ENCODE measurements around the gene BRAF.
"Not testable (repeated sequence)": the region's sequence is repeated elsewhere in the genome, so short reads cannot be mapped to it uniquely, and the experiment has no call there.

Gene BRAF

DNA sequence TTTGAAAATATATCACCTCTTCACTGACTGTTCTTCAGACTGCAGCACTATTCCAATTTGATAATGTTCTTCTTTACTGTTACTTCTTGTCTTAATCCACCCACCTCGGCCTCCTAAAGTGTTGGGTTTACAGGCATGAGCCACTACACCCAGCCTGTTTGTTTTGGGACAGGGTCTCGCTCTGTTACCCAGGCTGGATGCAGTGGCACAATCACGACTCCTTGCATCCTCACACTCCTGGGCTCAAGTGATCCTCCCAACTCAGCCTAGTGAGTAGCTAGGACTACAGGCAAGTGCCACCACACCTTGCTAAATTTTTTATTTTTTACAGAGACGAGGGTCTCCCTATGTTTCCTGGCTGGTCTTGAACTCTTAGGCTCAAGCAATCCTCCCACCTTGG, 150.4 kb downstream of the BRAF start:
- in situ Hi-C loops (cut with MboI; ENCODE audit: low pct_unique_long_range_greater_than_20kb, low sequenced_read_pairs, unreplicated experiment), result no loop called here
- TF ChIP-seq, protein P1, sequence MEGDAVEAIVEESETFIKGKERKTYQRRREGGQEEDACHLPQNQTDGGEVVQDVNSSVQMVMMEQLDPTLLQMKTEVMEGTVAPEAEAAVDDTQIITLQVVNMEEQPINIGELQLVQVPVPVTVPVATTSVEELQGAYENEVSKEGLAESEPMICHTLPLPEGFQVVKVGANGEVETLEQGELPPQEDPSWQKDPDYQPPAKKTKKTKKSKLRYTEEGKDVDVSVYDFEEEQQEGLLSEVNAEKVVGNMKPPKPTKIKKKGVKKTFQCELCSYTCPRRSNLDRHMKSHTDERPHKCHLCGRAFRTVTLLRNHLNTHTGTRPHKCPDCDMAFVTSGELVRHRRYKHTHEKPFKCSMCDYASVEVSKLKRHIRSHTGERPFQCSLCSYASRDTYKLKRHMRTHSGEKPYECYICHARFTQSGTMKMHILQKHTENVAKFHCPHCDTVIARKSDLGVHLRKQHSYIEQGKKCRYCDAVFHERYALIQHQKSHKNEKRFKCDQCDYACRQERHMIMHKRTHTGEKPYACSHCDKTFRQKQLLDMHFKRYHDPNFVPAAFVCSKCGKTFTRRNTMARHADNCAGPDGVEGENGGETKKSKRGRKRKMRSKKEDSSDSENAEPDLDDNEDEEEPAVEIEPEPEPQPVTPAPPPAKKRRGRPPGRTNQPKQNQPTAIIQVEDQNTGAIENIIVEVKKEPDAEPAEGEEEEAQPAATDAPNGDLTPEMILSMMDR (IDR thresholded peaks at IDR 0.05; ENCODE audit: extremely low read depth, insufficient read depth, missing control alignments), result no peak
- no peak for DNase-seq (ENCODE audit: low spot score)

GRCh38 chr7:140773104-140773503, 151.6 kb downstream of the BRAF start:
- in situ Hi-C loops (cut with MboI; ENCODE audit: low pct_unique_long_range_greater_than_20kb, low sequenced_read_pairs, unreplicated experiment), result no loop called here
- TF ChIP-seq, protein P1 (IDR thresholded peaks at IDR 0.05; ENCODE audit: extremely low read depth, insufficient read depth, missing control alignments), result no peak
- DNase-seq (ENCODE audit: low spot score), result no peak

DNA sequence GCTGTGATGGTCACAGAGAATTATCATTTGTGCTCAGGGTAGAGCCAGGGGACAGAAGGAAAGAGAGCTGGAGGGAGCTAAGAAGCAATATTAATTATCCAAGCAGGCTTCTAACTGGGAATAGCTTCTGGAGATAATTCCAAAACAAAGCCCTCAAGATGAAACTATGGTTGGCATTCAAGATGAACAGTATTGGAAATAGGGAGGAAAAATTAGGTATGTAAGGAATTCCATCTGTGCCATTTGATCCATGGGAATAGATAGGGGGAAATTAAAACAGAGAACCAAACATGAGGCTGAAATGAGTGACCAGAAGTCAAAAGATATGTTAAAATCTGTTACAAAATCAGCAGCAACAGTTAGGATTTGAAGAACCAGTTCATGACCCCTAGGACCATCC, 152.9 kb downstream of the BRAF start:
- in situ Hi-C loops (cut with MboI; ENCODE audit: low pct_unique_long_range_greater_than_20kb, low sequenced_read_pairs, unreplicated experiment), result no loop called here
- DNase-seq (ENCODE audit: low spot score), result no peak

GRCh38 chr7:140769852-140770251, 154.9 kb downstream of the BRAF start:
- TF ChIP-seq, protein P1 (IDR thresholded peaks at IDR 0.05; ENCODE audit: extremely low read depth, insufficient read depth, missing control alignments), result no peak
- in situ Hi-C loops (cut with MboI; ENCODE audit: low pct_unique_long_range_greater_than_20kb, low sequenced_read_pairs, unreplicated experiment), result no loop called here
- DNase-seq (ENCODE audit: low spot score), result no peak

More for the DNA sequence above, 152.9 kb downstream of the BRAF start:
- TF ChIP-seq, protein P1 (IDR thresholded peaks at IDR 0.05; ENCODE audit: extremely low read depth, insufficient read depth, missing control alignments), result no peak

DNA sequence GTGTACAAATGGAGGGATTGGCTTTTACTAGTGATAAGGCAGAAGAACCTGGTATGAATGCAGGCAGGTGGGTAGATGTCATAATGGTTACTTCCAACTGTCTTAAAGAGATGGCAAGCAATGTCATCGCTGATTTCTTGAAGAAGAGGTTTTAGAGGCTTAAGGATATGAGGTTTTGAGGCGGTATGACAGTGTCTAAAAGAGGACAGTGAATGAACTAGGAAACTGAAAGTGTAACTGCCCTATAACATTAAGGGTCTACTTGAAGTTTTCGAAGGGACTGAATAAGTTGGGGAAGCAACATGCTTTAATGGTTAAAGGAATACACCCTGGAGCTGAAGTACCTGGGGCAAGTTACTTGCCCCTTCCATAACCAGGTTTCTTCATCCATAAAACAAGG, 157.3 kb downstream of the BRAF start:
- DNase-seq (ENCODE audit: low spot score), result no peak
- in situ Hi-C loops (cut with MboI; ENCODE audit: low pct_unique_long_range_greater_than_20kb, low sequenced_read_pairs, unreplicated experiment), result no loop called here
- TF ChIP-seq, protein P1 (IDR thresholded peaks at IDR 0.05; ENCODE audit: extremely low read depth, insufficient read depth, missing control alignments), result no peak

DNA sequence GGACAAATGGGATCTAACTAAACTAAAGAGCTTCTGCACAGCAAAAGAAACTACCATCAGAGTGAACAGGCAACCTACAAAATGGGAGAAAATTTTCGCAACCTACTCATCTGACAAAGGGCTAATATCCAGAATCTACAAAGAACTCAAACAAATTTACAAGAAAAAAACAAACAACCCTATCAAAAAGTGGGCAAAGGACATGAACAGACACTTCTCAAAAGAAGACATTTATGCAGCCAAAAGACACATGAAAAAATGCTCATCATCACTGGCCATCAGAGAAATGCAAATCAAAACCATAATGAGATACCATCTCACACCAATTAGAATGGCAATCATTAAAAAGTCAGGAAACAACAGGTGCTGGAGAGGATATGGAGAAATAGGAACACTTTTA, 159.3 kb downstream of the BRAF start:
- DNase-seq (ENCODE audit: low spot score); in situ Hi-C loops (cut with MboI; ENCODE audit: low pct_unique_long_range_greater_than_20kb, low sequenced_read_pairs, unreplicated experiment): not testable (repeated sequence)

GRCh38 chr7:140763166-140763565, 161.6 kb downstream of the BRAF start:
- in situ Hi-C loops (cut with MboI; ENCODE audit: low pct_unique_long_range_greater_than_20kb, low sequenced_read_pairs, unreplicated experiment); DNase-seq (ENCODE audit: low spot score): not testable (repeated sequence)

DNA sequence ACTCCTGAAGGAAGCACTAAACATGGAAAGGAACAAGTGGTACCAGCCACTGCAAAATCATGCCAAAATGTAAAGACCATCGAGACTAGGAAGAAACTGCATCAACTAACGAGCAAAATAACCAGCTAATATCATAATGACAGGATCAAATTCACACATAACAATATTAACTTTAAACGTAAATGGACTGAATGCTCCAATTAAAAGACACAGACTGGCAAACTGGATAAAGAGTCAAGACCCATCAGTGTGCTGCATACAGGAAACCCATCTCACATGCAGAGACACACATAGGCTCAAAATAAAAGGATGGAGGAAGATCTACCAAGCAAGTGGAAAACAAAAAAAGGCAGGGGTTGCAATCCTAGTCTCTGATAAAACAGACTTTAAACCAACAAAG, 163.4 kb downstream of the BRAF start:
- DNase-seq (ENCODE audit: low spot score); in situ Hi-C loops (cut with MboI; ENCODE audit: low pct_unique_long_range_greater_than_20kb, low sequenced_read_pairs, unreplicated experiment): not testable (repeated sequence)

All from GM13977 (cell line).